ENCODE results near the gene MS4A12. TPM values are rescaled to one million over a fixed set of nuclear protein-coding genes. Genes with fewer than 3 reads are reported as not detected.

The MS4A12 gene
- total RNA-seq, result not detected in 2 replicates

GRCh38 chr11:60492488-60493009 is at the start of gene MS4A12:
MS4A12 (plus strand) TSS chr11:60492778; CDS start chr11:60497319, 4,541 bp downstream.

GRCh38 chr11:60455531-60456042 is 37.0 kb upstream of the MS4A12 start, which contains the start of gene MS4A1:
MS4A1 (plus strand) TSS chr11:60455847; CDS start chr11:60462375, 6,528 bp downstream.

GRCh38 chr11:60515144-60515855 is 22.7 kb downstream of the MS4A12 start, which contains the start of gene MS4A13:
MS4A13 (plus strand) TSS chr11:60515392; CDS start chr11:60518084, 2,692 bp downstream.

Other genes with a start within 250 kb of the MS4A12 start
- gene MS4A4E, start 249.6 kb upstream of the MS4A12 start, total RNA-seq, result not detected in 2 replicates
- gene MS4A4A, start 212.1 kb upstream of the MS4A12 start, total RNA-seq, result not detected in 2 replicates
- gene MS4A6E, start 165.5 kb upstream of the MS4A12 start, total RNA-seq, result not detected in 2 replicates
- not detected in 2 replicates for gene MS4A7, start 114.2 kb upstream of the MS4A12 start, total RNA-seq
- gene MS4A14, start 96.3 kb upstream of the MS4A12 start, total RNA-seq, result not detected in 2 replicates
- gene MS4A5, start 63.2 kb upstream of the MS4A12 start, total RNA-seq, result not detected in 2 replicates
- not detected in 2 replicates for gene MS4A1, start 36.9 kb upstream of the MS4A12 start, total RNA-seq
- not detected in 2 replicates for gene MS4A13, start 22.6 kb downstream of the MS4A12 start, total RNA-seq
- gene MS4A8, start 206.8 kb downstream of the MS4A12 start, total RNA-seq, result not detected in 2 replicates
- not detected in 2 replicates for gene MS4A18, start 231.9 kb downstream of the MS4A12 start, total RNA-seq